ENCODE results near the gene C4orf50. TPM values are rescaled to one million over a fixed set of nuclear protein-coding genes. Genes with fewer than 3 reads are reported as not detected.

C4orf50 gene
- total and polyA plus RNA-seq, 2 donors (not counting 1 experiment from before 2014, with no cell fraction given): 0.02 TPM; not detected in 1

GRCh38 chr4:5945936-5946335, 72.3 kb downstream of the C4orf50 start:
- WGBS (ENCODE audit: insufficient coverage): 85% methylated on average over 5 of the region's 6 CpGs
- Histone ChIP-seq H3K4me2 (replicated peaks; ENCODE audit: low read depth, low read length, poor library complexity, severe bottlenecking) (no peak overlapping the region), H3K36me3 (replicated peaks in 1 of 2; ENCODE audit: control extremely low read depth in 1 of 2, control insufficient read depth in 1 of 2, extremely low read depth in 1 of 2, insufficient read depth in 2 of 2, low read length in 1 of 2) (no peaks in the 10 kb centered on the region), H2AFZ (ENCODE audit: insufficient read depth, low read depth, low read length, poor library complexity, severe bottlenecking) (no peak overlapping the region), H4K20me1 (ENCODE audit: control insufficient read depth, insufficient read depth, low read length, poor library complexity, severe bottlenecking) (no peaks in the 10 kb centered on the region), H3K4me3 (ENCODE audit: control extremely low read depth in 1 of 5, extremely low read depth in 1 of 5, insufficient read depth in 1 of 5, low read depth in 2 of 5, low read length in 4 of 5) (no peak overlapping the region), H3K4me1 (ENCODE audit: control insufficient read depth in 2 of 2, insufficient read depth in 2 of 2, low read length in 2 of 2) (no peaks in the 10 kb centered on the region), H3K79me2 (ENCODE audit: control insufficient read depth, insufficient read depth, low read length) (no peaks in the 10 kb centered on the region), H3K27ac (ENCODE audit: low read length in 2 of 2) (no peak overlapping the region), H3K27me3 (replicated peaks in 1 of 4; ENCODE audit: control extremely low read depth in 1 of 4, control insufficient read depth in 3 of 4, insufficient read depth in 4 of 4, low read length in 3 of 4) (no peaks in the 10 kb centered on the region), H3K9me3 (ENCODE audit: control extremely low read depth in 1 of 3, control insufficient read depth in 2 of 3, insufficient read depth in 1 of 3, low read length in 2 of 3) (peaks cover 0 to 24% (median 0%) of the 10 kb centered on the region in 3 donors), H3K9ac (ENCODE audit: low read length) (no peak overlapping the region)
- Mint-ChIP-seq H3K27me3 (peaks cover 13% of the 10 kb centered on the region), H3K9me3 (ENCODE audit: insufficient read depth) (no peaks in the 10 kb centered on the region), H3K4me1 (no peaks in the 10 kb centered on the region), H3K4me3 (no peak overlapping the region), H3K27ac (no peak overlapping the region)
- DNase-seq (no peak), ATAC-seq (ENCODE audit: low read depth) (no peak)
- intact Hi-C loops (cut with micrococcal nuclease): no loop called here
- TF ChIP-seq CTCF (IDR thresholded peaks at IDR 0.05): no peak
- TF ChIP-seq EZH2 (IDR thresholded peaks at IDR 0.05; ENCODE audit: borderline replicate concordance, insufficient read depth, low read depth, low read length, poor library complexity, severe bottlenecking): no peak
- ChIA-PET CTCF (no interaction called here), POLR2A (no interaction called here)

GRCh38 chr4:5945171-5945570, 73.1 kb downstream of the C4orf50 start:
- CTCF ChIA-PET: no interaction called here
- no peak overlapping the region for H3K9ac ChIP-seq (ENCODE audit: low read length)
- no peak overlapping the region for H3K27ac ChIP-seq (ENCODE audit: low read length in 2 of 2)
- H3K4me3 Mint-ChIP-seq: no peak overlapping the region
- H3K4me1 ChIP-seq (ENCODE audit: control insufficient read depth in 2 of 2, insufficient read depth in 2 of 2, low read length in 2 of 2): no peaks in the 10 kb centered on the region
- TF ChIP-seq EZH2 (IDR thresholded peaks at IDR 0.05; ENCODE audit: borderline replicate concordance, insufficient read depth, low read depth, low read length, poor library complexity, severe bottlenecking): no peak
- no peak for TF ChIP-seq CTCF (IDR thresholded peaks at IDR 0.05)
- DNase-seq (no peak), ATAC-seq (ENCODE audit: low read depth) (no peak)
- H3K36me3 ChIP-seq (replicated peaks in 1 of 2; ENCODE audit: control extremely low read depth in 1 of 2, control insufficient read depth in 1 of 2, extremely low read depth in 1 of 2, insufficient read depth in 2 of 2, low read length in 1 of 2): no peaks in the 10 kb centered on the region
- H3K9me3 ChIP-seq (ENCODE audit: control extremely low read depth in 1 of 3, control insufficient read depth in 2 of 3, insufficient read depth in 1 of 3, low read length in 2 of 3): peaks cover 0 to 29% (median 0%) of the 10 kb centered on the region in 3 donors
- no peak overlapping the region for H3K4me2 ChIP-seq (replicated peaks; ENCODE audit: low read depth, low read length, poor library complexity, severe bottlenecking)
- H3K4me3 ChIP-seq (ENCODE audit: control extremely low read depth in 1 of 5, extremely low read depth in 1 of 5, insufficient read depth in 1 of 5, low read depth in 2 of 5, low read length in 4 of 5): no peak overlapping the region
- WGBS (ENCODE audit: insufficient coverage): 87% methylated on average over 11 of the region's 11 CpGs
- POLR2A ChIA-PET: no interaction called here
- no peaks in the 10 kb centered on the region for H4K20me1 ChIP-seq (ENCODE audit: control insufficient read depth, insufficient read depth, low read length, poor library complexity, severe bottlenecking)
- H3K27ac Mint-ChIP-seq: no peak overlapping the region
- H2AFZ ChIP-seq (ENCODE audit: insufficient read depth, low read depth, low read length, poor library complexity, severe bottlenecking): no peak overlapping the region
- no peaks in the 10 kb centered on the region for H3K9me3 Mint-ChIP-seq (ENCODE audit: insufficient read depth)
- H3K27me3 ChIP-seq (replicated peaks in 1 of 4; ENCODE audit: control extremely low read depth in 1 of 4, control insufficient read depth in 3 of 4, insufficient read depth in 4 of 4, low read length in 3 of 4): no peaks in the 10 kb centered on the region
- H3K4me1 Mint-ChIP-seq: no peaks in the 10 kb centered on the region
- H3K79me2 ChIP-seq (ENCODE audit: control insufficient read depth, insufficient read depth, low read length): no peaks in the 10 kb centered on the region
- intact Hi-C loops (cut with micrococcal nuclease): no loop called here
- peaks cover 13% of the 10 kb centered on the region for H3K27me3 Mint-ChIP-seq
